ENCODE results near the gene EPS8L3.
"Not testable (repeated sequence)": the region's sequence is repeated elsewhere in the genome, so short reads cannot be mapped to it uniquely, and the experiment has no call there.

Gene EPS8L3

DNA sequence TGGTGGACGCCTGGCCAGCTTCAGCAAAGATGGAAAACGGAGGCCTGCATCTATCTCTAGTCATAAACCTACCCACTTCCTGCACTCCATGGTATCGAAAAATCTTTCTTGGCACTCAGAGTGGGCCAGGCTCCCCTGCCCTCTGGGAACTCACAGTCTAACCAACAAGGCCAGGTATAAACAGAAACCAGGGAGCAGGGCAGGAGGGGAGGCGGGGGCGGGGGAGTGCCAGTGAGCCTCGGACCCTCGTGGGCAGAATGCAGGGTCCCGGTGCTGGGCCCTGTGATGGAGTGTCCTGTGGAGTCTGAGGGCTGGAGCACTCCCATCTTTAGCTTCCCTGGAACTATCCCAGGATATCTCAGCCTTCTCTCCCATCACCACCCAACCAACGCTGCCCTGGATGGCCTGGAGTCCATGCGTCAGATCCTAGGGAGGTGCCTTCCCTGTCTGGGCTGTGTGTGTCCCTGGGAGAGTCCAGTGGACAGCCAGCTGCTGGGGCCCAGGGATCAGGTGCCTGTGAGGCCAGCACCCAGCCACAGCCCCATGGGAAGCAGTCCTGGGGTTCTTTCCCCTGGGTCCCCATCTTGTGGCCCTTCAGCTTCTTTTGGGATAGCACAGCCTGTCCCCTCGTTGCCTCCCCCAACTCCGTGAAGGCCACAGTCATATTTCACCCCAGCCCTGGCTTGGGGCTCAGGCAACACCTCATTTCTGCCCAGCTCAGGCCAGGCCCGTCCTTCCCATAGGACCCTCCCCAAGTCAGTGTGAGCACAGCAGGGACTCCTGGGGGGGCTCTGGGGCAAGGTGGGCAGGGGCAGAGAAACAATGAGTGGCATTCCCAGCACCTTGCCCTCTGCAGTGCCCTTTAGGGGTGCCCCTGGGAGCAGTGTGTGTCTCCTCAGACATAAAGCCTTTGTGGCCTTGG, 1.1 kb upstream of the EPS8L3 start:
- no peak for DNase-seq (ENCODE audit: low read depth, low spot score)

DNA sequence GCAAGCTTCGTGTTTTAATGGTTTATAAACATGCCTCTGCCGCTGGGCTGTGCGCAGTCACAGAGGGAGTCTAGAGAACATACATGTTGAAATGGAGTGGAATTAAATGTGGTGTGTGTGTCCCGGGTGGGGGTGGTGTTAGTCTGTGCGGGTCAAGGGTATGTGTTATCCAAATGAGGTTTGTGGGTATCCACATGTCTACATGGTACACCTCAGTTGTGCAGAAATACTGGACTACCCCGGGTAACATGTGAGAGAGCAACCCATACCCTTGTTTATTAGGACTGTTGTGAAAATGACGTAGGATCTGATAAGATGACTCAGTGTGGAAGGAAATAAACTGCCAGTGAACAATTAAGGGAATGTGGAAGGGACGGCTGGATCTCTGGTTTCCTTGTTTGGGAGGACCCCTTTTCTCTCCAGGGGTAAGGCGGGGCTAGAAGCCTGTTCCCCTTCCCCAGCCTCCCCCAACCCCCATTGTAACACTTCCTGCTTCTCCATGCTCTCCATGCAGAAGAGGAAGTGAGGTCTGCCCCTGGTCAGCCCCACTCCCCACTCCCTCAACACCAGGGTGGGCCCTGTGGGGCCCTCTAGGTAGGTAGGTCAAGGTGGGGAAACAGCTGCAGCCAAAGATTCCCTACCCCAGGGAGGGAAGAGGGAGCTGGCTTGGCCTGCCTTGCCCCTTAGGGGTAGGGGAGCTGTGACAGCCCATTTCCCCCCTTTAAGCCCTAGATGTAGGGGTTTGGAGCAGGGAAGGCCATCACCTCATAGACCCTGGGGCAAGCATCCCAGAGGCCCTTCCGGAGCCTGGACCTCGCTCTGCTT, 690 bp downstream of the EPS8L3 start:
- no peak for DNase-seq (ENCODE audit: low read depth, low spot score)

DNA sequence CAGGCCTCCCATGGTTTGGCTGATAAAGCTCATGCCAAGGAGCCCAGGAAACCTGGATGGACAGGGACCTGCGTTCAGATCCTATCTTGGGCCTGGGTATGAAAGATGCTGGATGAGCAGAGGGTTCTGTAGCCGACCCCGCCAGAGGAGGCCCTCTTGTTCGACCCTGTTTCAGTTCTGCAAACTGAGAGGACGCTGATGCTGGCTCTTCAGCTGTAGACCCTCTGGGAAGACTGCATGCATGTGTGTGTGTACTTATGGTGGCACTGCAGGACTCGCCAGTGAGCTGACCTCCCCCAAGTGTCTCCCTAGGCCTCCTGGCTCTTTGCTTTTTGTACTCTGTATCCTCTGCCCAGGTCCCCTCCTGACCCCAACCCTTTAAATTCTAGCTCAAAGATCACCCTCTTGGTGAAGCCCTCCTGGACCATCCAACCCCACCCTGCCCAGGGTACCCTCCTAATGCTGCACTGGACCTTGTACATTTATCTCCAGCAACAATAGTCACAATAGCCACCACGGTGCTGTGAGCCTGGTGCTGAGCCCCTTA, 1.6 kb downstream of the EPS8L3 start:
- DNase-seq (ENCODE audit: low read depth, low spot score): no peak

DNA sequence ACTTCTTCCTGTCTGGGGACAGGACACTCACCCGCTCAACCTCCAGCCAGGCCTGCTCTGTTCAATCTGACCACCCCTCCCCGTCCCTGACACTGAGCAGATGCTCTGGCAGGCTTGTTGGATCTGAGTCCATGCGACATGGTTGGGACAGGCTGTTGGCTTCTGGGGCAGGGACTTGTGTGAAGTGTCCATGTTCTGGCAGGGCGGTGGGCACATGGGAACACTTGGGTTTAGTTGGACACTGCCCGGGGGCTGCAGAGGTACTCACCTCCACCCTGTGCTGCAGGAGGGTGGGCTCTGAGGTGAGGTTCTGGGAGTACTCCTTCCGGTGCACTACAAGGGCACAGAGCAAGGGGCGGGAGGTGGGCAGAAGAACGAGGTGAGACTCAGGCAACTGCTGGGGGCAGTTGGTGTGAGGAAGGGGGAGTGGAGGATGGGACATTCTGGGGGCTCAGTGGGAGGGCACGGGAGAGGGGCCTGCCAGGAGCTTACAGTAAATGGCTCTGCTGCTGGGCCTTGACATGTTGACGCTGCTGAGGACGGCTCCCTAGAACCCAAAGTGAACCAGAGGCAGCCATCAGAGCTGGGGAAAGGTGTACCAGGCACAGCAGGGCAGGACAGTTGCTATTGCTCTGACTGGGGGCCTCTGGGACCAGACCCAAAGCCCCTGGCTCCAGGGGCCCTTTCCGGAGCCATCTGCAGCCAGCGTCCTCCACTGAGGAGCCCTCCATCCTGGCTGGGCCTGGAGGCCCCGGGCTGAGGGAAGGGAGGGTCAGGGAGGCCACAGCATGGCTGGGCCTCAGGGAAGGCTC, 2.3 kb downstream of the EPS8L3 start:
- no peak for DNase-seq (ENCODE audit: low read depth, low spot score)

DNA sequence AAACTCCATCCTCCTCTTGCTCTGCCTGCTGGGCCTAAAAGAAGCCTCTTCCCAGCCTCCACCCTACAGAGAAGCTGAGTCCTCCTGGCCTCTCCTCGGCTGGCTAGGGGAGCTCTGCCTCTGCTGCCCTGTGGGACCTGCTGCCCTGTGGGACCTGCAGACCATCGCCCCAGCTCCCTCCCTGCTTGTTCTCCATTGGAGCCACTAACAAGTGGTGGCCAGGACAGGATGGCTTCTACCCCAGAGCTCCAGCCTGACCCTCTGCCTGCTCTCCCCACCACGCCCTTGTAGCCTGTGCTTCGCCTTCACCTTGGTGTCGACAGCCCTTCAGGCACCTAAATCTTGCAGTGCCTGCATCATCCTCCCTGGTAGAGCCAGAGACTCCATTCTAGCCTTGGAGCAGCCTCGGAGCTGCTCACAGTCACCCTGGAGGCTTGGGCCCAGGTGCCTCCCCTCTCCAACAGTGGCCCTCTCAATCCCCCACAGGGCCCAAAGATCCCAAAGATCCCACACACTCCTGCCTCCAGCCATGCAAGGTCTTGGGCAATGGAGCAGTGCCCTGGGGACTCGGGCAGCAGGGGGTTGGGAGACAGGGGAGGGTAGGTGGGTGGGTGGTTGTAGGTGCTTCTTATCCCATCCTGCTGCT, 3.0 kb downstream of the EPS8L3 start:
- DNase-seq (ENCODE audit: low read depth, low spot score): no peak

DNA sequence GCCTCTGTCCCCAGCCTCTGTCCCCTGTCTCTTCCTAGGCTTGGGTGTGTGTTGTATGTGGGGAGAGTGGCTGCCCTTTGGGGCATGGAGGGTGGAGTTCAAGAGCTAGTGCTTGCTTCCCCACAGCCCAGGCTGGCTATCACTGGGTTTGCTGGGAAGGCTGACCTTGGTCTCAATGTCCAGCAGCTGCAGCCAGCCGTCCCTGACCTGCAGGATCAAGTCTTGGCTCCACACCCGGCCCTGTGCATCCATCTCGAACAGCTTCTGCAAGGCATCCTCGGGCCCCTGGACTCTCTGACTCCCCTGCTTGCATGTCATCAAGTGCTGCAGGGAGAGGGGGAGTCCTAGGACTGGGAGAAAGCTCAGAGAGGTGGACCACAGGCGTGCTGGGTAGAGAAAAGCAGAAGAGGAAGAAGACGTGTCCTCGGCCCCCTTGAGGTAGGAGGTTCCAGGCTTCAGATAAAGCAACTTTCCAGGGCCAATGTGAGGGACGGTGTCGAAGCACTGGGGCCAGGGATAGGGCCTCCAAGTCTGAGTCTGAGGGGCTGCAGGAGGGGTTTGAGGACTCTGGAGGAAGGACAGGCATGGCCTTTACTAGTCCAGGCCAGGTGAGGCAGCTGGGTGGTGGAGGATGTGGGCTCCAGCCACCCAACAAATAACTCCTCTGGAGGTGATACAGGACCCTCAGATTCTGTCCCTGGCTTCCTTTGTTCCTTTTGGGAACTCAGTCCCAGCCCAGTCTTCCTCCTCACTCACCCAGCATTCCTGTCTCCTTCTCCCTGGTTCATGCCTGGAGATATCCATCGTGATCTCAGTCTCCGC, 4.0 kb downstream of the EPS8L3 start:
- DNase-seq (ENCODE audit: low read depth, low spot score): no peak

DNA sequence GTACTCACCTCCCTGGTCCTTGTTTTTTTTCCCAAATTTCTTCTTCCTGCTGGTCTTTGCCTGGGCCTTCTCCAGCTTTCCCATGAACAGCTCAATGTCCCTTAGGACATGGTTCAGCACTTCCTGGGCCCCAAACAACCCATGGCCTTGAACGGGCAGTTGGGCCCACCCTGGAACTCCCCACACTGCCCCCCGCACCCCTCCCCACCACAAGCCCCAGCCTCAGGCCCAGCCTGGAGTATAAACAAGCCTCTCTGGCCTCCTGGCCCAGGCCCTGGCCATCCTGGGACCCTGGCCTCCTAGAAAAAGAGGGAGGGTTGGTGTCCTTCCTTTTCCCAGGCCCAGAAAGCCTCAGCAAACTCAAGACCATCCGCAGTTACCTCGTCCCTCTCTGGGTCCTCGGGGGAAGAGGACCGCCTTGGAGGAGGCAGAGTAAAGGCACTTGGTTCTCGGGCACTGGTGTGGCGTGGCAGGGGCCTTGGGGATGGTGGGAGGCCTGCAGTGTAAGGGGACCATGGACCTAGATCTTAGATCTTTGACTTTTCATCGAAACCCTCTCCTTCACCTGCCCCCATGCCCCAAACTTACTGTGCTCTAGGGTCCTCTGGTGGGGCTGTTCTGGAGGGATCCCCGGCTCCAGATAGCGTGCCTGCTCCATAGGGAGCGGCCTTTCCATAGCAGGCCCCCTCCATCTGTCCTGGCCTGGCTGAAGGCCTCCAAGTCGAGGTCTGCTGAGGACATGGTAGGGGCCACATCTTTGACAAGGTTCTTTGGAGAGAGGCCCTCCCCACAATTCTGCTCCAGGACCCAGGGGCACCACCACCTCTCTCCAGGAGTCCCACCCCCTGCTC, 5.6 kb downstream of the EPS8L3 start:
- no peak for DNase-seq (ENCODE audit: low read depth, low spot score)

DNA sequence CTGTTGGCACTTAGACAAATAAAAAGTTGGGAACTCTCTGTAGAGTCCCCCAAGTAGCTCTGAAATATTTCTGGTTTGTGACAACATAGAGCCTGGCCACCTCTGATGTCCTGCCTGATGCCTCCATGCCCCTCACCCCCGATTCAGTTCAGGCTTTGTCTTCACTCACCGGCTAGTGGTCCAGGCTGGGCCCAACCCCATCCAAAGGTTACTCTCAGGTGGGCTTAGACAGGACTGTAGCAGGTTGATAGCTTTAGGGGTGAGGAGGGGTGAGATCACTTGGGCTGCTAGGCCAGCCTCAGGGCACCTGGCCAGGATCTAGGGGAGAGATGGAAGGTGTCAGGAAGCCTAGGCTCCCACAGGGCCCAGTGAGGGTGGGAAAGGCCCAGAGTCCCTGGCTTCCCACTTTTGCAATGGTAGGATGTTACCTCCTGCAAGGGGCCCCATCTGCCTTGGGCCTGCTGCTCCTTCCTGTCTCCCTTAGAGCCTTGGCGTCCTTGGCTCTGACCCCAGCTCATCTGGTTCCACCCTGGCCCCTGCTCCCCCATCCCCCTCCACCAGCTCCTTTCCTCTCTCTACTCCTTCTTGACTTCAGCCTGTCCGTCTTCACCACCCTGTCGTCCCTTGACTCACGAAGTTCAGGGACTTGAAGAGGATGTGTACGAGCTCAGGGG, 6.7 kb downstream of the EPS8L3 start:
- no peak for DNase-seq (ENCODE audit: low read depth, low spot score)

DNA sequence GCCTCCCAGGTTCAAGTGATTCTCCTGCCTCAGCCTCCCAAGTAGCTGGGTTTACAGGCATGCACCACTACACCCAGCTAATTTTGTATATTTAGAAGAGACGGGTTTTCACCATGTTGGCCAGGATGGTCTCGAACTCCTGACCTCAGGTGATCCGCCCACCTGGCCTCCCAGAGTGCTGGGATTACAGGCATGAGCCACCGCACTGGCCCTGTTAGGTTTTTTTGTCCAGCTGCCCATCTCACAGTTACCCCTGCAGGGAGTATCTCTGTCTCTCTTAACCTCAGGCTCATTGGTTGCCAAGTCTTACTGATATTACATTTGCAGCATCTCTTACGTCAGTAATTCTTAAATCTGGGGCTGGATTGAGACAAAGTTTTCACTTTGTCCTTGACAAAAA, 7.4 kb downstream of the EPS8L3 start:
- not testable (repeated sequence) for DNase-seq (ENCODE audit: low read depth, low spot score)

DNA sequence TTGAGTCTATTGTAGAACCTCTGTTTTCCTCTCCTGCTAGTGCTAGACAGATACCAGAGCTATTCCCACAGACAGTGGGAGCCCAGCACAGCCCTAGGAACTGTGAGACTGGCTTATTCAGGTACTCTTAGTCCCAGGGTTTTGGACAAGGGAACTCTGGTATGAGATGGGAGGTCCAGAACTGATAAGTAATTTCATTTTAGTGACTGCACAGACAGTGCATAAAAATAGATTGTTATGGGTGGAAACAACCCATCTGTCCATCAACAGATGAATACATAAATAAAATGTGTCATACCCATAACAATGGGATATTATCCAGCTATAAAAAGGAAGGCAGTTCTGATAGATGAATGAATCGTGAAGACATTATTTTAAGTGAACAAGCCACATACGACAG, 9.0 kb downstream of the EPS8L3 start:
- DNase-seq (ENCODE audit: low read depth, low spot score): no peak

DNA sequence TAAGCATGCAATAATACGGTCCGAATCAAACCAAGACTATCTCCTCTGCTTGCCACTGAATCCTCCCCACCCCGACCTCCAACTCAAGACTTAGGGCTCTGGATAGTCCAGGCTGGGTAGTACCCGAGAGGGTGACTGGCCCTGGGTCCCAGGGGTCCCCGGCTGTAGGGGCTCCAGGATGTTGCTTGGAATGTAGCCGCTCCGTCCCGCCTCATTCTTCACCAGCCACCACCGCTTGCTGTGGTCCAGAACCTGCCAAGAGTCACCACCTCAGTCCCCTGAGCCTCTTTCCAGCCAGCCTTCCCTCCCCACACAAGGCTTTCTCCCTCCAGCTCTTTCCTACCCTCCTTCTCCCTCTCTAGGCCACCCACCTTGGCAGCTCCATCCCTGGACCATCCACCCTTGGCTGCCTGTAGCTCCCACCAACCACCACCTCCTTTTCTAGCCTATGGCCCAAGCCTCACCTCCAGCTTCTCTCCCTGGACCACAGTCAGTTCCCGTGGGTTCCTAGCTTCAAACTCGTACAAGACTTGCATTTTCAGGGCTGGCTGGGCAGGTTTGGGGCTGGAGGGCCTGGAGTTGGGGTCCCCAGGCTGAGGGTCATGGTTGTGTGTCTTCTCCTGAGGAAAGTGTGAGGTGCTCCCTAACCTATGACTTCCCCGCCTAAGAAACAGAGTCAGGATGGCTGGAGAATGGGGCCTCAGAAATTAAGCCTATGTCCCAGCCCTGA, 12.0 kb downstream of the EPS8L3 start:
- no peak for DNase-seq (ENCODE audit: low read depth, low spot score)

DNA sequence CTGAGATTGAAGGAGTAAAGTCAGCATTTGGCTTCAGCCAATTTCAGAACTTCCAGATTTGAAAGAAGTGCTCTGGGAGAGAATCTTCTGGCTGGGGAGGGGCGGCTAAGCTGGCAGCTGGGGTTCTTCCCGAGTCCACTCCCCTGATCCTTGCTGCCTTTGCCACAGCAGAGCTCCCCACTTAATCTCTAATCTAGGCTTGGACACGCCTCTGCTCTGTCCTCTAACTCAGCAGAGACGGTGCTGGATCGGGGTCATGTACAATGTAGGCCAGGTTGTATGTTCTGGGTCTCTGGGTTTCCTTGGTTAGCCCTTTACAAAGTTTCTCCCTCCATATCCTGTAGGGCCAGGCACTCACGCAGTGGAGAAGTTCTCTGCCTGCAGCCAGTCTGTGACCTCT, 12.8 kb downstream of the EPS8L3 start:
- no peak for DNase-seq (ENCODE audit: low read depth, low spot score)

DNA sequence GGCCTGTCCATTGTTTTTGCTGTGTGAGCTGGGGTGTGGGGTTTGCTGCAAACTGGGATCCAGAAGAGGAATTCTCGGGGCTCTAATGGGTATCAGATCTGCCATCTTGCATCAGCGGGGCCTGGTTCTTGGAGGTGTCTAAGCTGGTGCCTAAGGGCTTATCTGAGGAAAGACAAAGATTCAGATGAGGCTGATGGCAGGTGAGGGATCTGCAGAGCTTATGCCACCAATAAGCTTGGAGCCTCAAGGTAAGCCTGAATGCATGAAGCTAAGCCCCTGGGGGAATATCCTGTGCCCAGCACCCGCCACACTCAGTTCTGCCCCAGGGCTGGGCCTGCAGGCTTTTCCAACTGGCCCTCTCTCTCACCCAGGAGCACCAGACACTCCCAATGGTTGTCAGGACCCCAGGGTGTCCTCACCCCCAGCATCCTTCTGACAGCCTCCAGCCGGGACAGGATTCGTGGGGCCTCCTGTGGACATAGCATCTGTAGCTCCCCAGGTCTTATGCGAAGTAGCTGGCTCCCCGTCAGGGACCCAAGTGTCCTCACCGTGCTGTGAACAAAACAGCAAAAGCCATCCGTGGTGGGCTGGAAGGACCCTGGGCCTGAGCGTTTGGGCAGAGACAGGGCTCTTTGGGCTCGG, 13.4 kb downstream of the EPS8L3 start:
- DNase-seq (ENCODE audit: low read depth, low spot score): no peak

DNA sequence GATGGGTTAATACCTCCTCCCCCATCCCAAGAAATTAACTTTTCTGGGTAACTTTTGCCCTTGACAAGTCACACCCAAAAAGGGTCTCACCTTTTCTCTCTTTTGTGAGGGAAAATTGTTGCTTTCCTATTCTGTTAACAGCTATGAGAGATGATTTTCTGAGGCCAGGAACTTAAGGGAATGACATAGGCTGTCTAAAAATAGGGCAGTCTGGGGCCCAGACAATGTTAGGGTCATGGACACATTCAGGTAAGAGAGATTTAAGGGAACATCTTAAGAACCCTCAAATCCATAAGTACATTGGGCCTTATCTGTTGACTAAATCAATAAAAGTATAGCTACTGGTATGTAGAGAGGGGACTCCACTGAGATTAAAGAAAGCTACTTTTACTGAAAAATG, 14.5 kb downstream of the EPS8L3 start:
- DNase-seq (ENCODE audit: low read depth, low spot score): no peak

DNA sequence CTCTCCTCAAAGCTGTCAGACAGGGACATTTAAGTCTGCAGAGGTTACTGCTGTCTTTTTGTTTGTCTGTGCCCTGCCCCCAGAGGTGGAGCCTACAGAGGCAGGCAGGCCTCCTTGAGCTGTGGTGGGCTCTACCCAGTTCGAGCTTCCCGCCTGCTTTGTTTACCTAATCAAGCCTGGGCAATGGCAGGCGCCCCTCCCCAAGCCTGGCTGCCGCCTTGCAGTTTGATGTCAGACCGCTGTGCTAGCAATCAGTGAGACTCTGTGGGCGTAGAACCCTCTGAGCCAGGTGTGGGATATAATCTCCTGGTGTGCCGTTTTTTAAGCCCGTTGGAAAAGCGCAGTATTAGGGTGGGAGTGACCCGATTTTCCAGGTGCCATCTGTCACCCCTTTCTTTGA, 15.4 kb downstream of the EPS8L3 start:
- DNase-seq (ENCODE audit: low read depth, low spot score): not testable (repeated sequence)

DNA sequence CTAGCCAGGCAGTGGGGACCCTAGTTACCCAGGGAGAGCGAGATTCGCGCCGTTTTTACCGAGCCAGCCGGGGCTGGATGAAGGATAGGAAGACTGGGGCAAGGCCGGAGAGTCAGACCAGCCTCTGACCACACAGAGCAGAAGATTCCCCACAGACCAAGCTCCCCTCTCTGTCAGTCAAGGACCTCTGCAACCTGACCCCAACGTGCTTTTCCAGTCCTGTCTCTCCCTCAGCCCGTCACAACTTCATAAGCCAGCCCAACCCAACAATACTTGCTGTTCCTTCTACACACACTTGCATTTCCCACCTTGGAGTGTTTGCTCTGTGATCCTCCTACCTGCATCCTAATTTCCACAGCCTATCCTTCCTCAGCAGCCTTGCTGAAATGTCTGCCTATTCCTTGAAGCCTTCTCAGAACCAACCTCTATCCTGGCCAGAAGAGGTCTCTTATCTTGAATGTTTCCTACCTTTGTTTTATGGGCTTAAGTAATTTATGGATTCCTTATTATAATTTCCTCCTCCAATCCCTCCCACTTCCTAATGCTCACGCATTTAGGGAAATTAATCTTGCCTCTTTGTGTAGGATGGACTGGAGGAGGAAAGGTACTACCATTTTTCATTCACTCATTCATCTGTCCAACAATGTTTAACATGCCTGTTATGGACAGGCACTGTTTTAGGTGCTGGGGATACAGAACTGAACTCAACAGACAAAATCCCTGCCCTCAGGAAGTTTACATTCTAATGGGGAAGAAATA, 22.9 kb downstream of the EPS8L3 start, which contains the start of gene GSTM3:
Gene GSTM3, minus strand, starts transcription at position 424 of the 759 bp plus-strand sequence. CDS start 751 bp downstream, outside the sequence.
- DNase-seq (ENCODE audit: low read depth, low spot score): no peak

Data from iPS DF 19.7 (cell line).